Measurements from ENCODE around the gene FGD3.

The FGD3 gene

GRCh38 chr9:93061260-93061751 lies 114.0 kb downstream of the FGD3 start:
- no peak for FAIRE-seq

DNA sequence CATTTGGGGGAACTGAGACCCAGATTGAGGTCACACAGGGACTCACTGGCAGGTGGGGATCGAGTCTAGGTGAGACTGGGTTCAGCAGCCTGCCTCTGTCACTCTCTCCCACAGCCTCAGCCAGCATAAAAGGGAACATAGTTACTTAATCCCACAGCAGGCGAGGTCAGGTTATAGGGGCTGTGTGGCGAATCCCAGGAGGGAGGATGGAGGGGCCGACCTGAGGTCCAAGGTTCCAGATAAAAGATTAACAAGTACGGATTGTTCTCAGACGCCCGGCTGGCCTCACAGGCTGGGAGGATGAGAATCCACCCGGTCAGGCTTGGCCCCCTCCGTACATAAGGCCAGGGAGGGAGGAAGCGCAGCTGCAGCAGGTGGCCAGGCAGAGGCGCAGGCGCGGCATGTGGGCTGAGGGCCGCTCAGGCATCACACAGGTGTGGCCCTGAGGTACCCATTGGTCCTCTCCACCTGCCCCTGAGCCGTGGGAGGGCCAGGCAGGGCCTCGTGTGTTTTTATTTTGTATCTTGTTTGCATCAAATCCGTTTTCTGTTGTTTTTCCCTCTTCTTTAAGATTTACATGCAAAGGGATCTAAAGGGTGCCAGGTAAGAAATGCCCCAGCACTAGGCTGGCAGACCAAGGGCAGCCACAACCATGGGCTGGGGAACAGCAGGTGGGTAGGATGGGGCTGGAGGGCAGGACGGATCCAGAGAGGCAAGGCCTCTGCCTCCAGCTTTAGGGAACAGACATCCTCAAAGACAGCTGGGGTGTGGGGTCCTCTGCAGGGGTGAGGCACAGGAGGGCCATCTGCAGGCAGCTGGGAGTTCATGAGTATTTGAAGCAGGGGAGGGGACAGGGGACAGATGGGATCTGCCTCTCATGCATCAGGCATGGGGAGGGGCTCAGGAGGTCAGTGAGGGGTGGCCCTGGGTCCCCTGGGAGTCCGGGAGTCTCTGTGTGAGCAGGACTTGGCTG lies 114.8 kb downstream of the FGD3 start:
- DNase-seq (ENCODE audit: extremely low spot score, insufficient read length, low read depth) (no peak), FAIRE-seq (peak; percentile 86)

More at GRCh38 chr9:93061260-93061751, 114.0 kb downstream of the FGD3 start:
- DNase-seq (ENCODE audit: extremely low spot score, insufficient read length, low read depth), result no peak

DNA sequence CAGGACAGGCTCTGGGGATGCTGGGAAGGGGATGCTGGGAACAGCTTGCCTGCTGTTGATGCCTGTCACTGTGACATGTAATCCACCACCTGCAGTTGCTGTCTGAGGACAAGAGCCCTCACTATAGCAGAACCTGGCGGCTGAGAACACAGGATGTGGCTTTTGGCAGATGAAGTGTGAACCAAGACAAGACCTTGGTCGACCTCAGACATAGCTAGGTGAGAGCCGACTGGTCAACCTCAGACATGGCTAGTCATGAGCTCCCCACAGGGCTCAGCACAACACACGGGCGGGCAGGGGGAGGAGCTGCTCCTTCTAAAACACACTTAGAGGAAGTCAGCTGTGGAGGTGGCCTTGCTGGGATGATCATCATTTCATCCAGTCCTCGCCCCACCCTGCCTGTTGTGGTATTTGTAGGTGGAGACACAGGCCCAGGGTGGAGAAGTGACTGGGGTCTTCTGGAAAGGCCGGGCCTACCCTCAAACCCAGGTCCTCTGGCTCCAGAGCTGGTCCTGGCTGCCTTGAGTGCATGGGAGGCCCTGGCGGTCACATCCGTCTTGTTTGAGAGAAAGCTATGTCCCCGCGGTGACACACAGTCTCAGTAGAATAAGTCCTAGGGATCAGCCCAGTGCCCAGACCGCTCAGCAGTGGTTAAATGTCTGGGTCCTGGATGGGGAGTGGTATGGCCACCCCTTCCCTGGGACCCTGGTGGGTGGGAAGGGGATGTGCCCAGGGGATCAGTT lies 117.2 kb downstream of the FGD3 start:
- FAIRE-seq, result peak; percentile 100
- DNase-seq (ENCODE audit: extremely low spot score, insufficient read length, low read depth), result peak; percentile 83

GRCh38 chr9:93065135-93065720 lies 117.9 kb downstream of the FGD3 start:
- DNase-seq (ENCODE audit: extremely low spot score, insufficient read length, low read depth), result no peak
- FAIRE-seq, result no peak

DNA sequence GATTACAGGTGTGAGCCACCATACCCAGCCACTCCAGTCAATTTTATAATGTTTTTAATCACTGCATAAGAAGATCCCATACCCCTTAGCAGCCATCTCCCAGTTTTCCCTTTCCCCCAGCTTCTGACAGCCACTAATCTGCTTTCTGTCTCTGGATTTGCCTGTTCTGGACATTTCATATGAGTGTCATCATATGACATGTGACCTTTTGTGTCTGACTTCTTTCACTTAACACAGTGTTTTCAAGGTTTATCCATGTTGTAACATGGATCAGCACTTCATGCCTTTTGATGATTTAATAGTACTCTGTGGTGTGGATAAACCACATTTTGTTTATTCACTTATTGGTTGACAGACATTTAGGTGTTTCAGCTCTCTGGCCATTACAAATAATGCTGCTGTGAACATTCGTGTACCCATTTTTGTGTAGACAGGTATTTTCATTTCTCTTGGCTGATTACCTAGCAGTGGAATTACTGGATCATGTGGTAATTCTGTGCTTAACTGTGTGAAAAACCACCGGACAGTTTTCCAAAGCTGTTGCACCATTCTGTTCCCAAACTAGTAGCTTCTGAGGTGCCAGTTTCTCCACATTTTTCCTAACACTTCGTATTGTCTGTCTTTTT lies 119.8 kb downstream of the FGD3 start:
- DNase-seq (ENCODE audit: extremely low spot score, insufficient read length, low read depth) (no peak), FAIRE-seq (no peak)

GRCh38 chr9:93068956-93069355 lies 121.6 kb downstream of the FGD3 start:
- DNase-seq (ENCODE audit: extremely low spot score, insufficient read length, low read depth) (no peak), FAIRE-seq (no peak)

- no peak for DNase-seq (ENCODE audit: extremely low spot score, insufficient read length, low read depth)
- peak; percentile 58 for FAIRE-seq
Observed at GRCh38 chr9:93071464-93071863, 124.1 kb downstream of the FGD3 start.

GRCh38 chr9:93072383-93072795 lies 125.1 kb downstream of the FGD3 start:
- no peak for DNase-seq (ENCODE audit: extremely low spot score, insufficient read length, low read depth)
- FAIRE-seq, result no peak

DNA sequence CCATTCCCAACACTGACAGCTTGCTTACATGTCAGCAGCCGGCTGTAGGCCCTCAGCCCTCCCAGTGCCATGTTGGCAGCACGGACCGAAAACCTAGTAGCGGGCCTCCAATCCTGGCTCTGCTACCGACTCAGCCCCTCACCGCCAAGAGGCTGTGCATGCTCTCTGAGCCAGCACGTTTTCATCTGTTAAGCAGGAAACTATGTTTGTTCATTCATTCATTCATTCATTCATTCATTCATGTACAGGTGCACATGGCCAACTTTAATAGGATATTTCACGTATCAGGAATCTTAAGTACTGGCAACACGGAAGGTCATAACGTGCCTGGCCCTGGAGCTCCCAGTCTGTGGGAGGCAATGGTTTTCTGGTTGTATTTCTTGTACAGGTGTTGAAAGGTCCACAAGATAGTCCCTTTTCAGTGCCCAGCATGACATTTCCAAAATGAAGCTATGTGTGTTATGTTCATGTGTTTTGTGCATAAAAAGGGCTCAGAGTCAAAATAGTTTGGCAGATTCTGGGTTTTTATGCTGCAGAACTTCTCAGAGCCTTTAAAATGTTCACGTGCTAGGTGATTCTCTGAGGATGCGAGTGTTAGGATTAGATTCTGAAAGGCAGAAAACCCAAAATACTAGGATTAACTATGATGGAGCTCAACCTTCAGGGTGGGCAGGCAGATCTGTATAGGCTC lies 128.9 kb downstream of the FGD3 start:
- DNase-seq (ENCODE audit: extremely low spot score, insufficient read length, low read depth) (no peak), FAIRE-seq (no peak)

- DNase-seq (ENCODE audit: extremely low spot score, insufficient read length, low read depth), result no peak
Observed at GRCh38 chr9:93076792-93077128, 129.4 kb downstream of the FGD3 start.

GRCh38 chr9:93077367-93077766 lies 130.0 kb downstream of the FGD3 start:
- no peak for DNase-seq (ENCODE audit: extremely low spot score, insufficient read length, low read depth)
- FAIRE-seq, result no peak

More at GRCh38 chr9:93076792-93077128, 129.4 kb downstream of the FGD3 start:
- no peak for FAIRE-seq

- no peak for FAIRE-seq
- DNase-seq (ENCODE audit: extremely low spot score, insufficient read length, low read depth), result no peak
Observed at GRCh38 chr9:93077811-93078210, 130.5 kb downstream of the FGD3 start.

- FAIRE-seq (no peak), DNase-seq (ENCODE audit: extremely low spot score, insufficient read length, low read depth) (no peak)
Observed at GRCh38 chr9:93079371-93079770, 132.0 kb downstream of the FGD3 start.

GRCh38 chr9:93080406-93080805 lies 133.1 kb downstream of the FGD3 start:
- no peak for DNase-seq (ENCODE audit: extremely low spot score, insufficient read length, low read depth)
- no peak for FAIRE-seq

DNA sequence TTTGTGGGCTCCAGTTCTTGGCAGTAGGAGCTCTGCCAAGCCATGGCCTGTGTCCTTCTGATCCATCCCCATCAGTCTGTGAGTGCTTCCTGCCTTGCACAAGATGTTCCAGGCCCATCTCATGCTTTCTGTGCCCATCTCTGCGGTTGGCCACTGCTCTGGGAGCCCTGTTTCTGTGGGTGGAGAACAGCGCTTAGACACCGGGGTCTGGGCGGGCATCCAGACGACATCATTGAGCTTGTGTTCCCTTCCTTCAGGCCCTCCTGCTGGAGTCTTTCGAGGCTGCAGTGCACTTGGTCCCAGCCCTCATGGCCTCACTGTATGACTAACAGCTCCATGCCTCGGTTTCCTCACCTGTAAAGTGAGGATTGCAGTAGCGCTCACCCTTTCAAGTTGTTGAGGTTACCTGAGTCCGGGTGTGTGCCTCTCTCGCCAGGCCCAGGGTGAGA lies 133.8 kb downstream of the FGD3 start:
- FAIRE-seq, result no peak
- DNase-seq (ENCODE audit: extremely low spot score, insufficient read length, low read depth), result no peak

GRCh38 chr9:93081931-93082330 lies 134.6 kb downstream of the FGD3 start:
- FAIRE-seq, result no peak

DNA sequence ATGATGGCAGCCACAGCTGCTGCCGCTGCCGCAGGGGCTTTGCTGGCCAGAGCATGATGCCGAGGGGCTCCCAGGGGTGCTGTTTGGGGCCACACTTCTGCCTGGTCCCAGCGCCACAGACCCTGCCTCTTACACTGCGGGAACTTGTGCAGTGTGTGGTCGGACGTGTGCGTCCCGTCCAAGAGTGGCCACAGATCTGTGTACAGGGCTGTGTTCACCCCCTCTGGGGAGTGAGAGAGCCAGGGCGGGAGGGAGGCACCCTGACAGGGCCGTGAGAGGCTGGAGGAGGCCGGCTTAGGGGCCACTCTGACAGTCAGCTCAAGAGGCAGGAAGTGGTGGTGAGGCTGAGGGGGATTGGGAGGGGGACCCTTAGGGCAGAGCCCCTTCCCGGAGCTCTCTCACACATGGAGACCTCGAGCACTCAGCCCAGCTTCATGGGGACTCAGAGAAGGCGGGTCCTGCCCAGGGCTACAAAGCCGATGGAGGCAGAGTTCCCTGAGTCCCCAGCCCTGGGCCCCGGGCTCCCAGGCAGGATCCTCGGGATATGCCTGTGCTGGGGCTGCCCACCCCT lies 135.6 kb downstream of the FGD3 start:
- no peak for DNase-seq (ENCODE audit: extremely low spot score, insufficient read length, low read depth)
- FAIRE-seq, result no peak

More at GRCh38 chr9:93081931-93082330, 134.6 kb downstream of the FGD3 start:
- DNase-seq (ENCODE audit: extremely low spot score, insufficient read length, low read depth), result no peak

DNA sequence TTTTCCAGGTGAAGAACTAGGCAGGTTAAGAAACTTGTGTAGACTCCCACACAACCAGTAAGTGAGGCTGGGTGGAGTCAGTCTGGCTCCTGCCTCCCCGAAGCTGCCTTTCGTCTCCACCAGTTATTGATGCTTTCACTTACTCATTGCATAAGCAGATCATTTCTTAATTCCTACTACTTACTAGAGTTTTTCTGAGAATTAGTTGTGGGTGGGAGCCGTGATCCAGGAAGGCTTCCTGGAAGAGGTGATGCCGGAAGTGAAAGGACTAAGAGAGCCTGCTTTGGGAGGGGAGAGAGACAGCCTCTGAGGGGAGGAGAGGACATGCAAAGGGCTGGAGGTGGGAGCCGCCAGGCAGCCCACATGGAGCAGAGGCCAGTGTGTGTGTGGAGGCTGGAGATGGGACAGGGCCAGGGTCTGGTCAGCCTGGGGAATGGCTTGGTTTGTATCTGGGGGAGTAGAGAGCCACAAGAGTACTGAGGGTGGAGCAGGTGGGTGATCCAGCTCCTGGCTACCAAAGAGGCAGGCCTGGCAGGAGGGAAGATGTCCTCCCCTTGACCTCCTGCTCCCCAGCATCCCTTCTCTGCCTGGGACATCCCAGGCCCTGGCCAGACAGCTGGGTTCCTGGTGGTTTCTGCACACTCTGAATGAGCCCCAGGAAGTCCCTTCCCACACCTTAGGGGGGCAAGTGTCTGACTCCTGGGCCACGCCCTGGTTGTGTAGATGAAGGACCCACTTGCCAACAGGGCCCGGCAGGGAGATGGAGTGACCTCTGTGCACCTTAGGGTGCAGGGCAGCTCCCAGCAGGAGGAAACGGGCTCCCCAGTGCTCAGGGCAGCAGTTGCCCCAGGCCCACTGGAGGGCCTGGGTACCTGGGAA lies 136.5 kb downstream of the FGD3 start:
- no peak for DNase-seq (ENCODE audit: extremely low spot score, insufficient read length, low read depth)
- no peak for FAIRE-seq
